ENCODE results near the gene CREB3L4.

- TF ChIP-seq CTCF (IDR thresholded peaks at IDR 0.05): no peak
- TF ChIP-seq POLR2A (IDR thresholded peaks at IDR 0.05): no peak
These were observed 31.5 kb upstream of the CREB3L4 start for GRCh38 chr1:153936011-153936802.
